ENCODE data around the gene LTB. TPM values are rescaled to one million over a fixed set of nuclear protein-coding genes. Genes with fewer than 3 reads are reported as not detected.

The LTB gene
- total RNA-seq, 1 experiment from 2014 or later = not detected

DNA sequence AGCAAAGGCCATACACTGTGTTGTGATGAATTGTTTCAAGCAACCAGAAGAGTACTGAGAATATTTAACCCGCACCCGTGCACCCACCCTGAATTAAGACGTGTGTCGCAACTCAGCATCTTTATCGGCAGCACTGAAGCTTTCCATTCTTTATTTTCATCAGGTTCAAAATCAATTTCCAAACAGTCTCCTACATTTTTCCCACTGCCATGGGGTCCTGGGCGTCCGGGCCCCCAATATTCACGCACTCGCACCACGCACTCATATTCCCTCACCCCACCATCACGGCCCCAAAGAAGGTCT, 1.8 kb downstream of the LTB start:
- H3K36me3 Mint-ChIP-seq (ENCODE audit: insufficient read depth, unreplicated experiment) = peaks cover 5% of the 10 kb centered on the region
- POLR2A ChIA-PET = interaction anchor here (1.4 kb wide), 1 partner anchor 39 kb away, joined by 6 read pairs; the partner anchor contains the start of gene DDX39B
- peaks cover 3% of the 10 kb centered on the region; the same call in 1 of the 2 replicates for H3K4me1 ChIP-seq
- peak overlapping the region; percentile 80 for H3K4me3 ChIP-seq (ENCODE audit: low read depth, low read length)
- no peaks in the 10 kb centered on the region for H3K9me3 Mint-ChIP-seq (ENCODE audit: unreplicated experiment)
- H3K36me3 ChIP-seq (ENCODE audit: control insufficient read depth, insufficient read depth, low read length) = no peaks in the 10 kb centered on the region
- no peaks in the 10 kb centered on the region for H3K27me3 ChIP-seq (replicated peaks; ENCODE audit: control insufficient read depth, insufficient read depth, low read length)
- H3K9me3 ChIP-seq = no peaks in the 10 kb centered on the region
- H3K4me3 Mint-ChIP-seq (ENCODE audit: unreplicated experiment) = peak overlapping the region; percentile 97
- intact Hi-C loops (cut with micrococcal nuclease; ENCODE audit: unreplicated experiment) = no loop called here
- no peak overlapping the region for H3K27ac Mint-ChIP-seq (ENCODE audit: unreplicated experiment)
- no TSS peak for BruUV-seq (replicated peaks)
- DNase-seq = no peak
- H3K4me1 Mint-ChIP-seq (ENCODE audit: low read depth, unreplicated experiment) = peaks cover 18% of the 10 kb centered on the region
- H3K27me3 Mint-ChIP-seq (ENCODE audit: insufficient read depth, unreplicated experiment) = no peaks in the 10 kb centered on the region
- CTCF ChIA-PET = interaction anchor here (0.6 to 7.2 kb wide), 4 partner anchors 13 to 189 kb away, joined by 3 to 80 read pairs (median 4); partner anchors contain the start of gene NCR3
- TF ChIP-seq CTCF (IDR thresholded peaks at IDR 0.05; ENCODE audit: insufficient read depth in 1 of 2, low read depth in 1 of 2, low read length in 1 of 2, severe bottlenecking in 1 of 2, unreplicated experiment in 1 of 2) = no peak

GRCh38 chr6:31579546-31580437, 2.4 kb downstream of the LTB start:
- Mint-ChIP-seq H3K4me3 (ENCODE audit: unreplicated experiment) (peak overlapping the region; percentile 97), H3K9me3 (ENCODE audit: unreplicated experiment) (no peaks in the 10 kb centered on the region), H3K4me1 (ENCODE audit: low read depth, unreplicated experiment) (peaks cover 18% of the 10 kb centered on the region), H3K36me3 (ENCODE audit: insufficient read depth, unreplicated experiment) (peaks cover 5% of the 10 kb centered on the region), H3K27me3 (ENCODE audit: insufficient read depth, unreplicated experiment) (no peaks in the 10 kb centered on the region), H3K27ac (ENCODE audit: unreplicated experiment) (no peak overlapping the region)
- no peak for DNase-seq
- intact Hi-C loops (cut with micrococcal nuclease; ENCODE audit: unreplicated experiment) = no loop called here
- Histone ChIP-seq H3K36me3 (ENCODE audit: control insufficient read depth, insufficient read depth, low read length) (no peaks in the 10 kb centered on the region), H3K27me3 (replicated peaks; ENCODE audit: control insufficient read depth, insufficient read depth, low read length) (no peaks in the 10 kb centered on the region), H3K4me1 (peaks cover 3% of the 10 kb centered on the region; the same call in 1 of the 2 replicates), H3K4me3 (ENCODE audit: low read depth, low read length) (no peak overlapping the region), H3K9me3 (no peaks in the 10 kb centered on the region)
- CTCF ChIA-PET = interaction anchor here (0.6 to 7.2 kb wide), 5 partner anchors 13 to 190 kb away, joined by 3 to 80 read pairs (median 5); partner anchors contain the start of genes NCR3 and NFKBIL1
- no TSS peak for BruUV-seq (replicated peaks)
- POLR2A ChIA-PET = interaction anchor here (1.4 kb wide), 1 partner anchor 38 kb away, joined by 6 read pairs; the partner anchor contains the start of gene DDX39B
- TF ChIP-seq CTCF (IDR thresholded peaks at IDR 0.05; ENCODE audit: insufficient read depth in 1 of 2, low read depth in 1 of 2, low read length in 1 of 2, severe bottlenecking in 1 of 2, unreplicated experiment in 1 of 2) = no peak

DNA sequence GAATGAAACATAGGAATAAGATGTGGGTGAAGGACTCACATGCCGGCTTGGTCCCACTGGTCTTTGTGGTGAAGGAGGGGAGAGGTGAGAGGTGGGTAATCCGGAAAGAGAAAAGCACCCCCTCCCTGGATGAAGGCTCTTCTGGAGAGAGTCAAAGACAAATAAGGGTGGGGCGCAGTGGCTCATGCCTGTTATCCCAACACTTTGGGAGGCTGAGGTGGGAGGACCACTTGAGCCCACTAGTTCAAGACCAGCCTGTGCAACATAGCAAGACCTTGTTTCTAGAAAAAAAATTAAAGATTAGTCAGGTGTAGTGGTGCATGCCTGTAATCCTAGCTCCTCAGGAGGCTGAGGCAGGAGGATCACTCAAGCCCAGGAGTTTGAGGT, 3.1 kb downstream of the LTB start:
- Mint-ChIP-seq H3K4me1 (ENCODE audit: low read depth, unreplicated experiment) (peaks cover 20% of the 10 kb centered on the region), H3K36me3 (ENCODE audit: insufficient read depth, unreplicated experiment) (peaks cover 5% of the 10 kb centered on the region), H3K27me3 (ENCODE audit: insufficient read depth, unreplicated experiment) (no peaks in the 10 kb centered on the region), H3K27ac (ENCODE audit: unreplicated experiment) (no peak overlapping the region), H3K9me3 (ENCODE audit: unreplicated experiment) (no peaks in the 10 kb centered on the region), H3K4me3 (ENCODE audit: unreplicated experiment) (no peak overlapping the region)
- CTCF ChIA-PET = interaction anchor here (0.6 kb wide), 1 partner anchor 14 kb away, joined by 3 read pairs; the partner anchor contains the start of gene NCR3
- no peak for TF ChIP-seq CTCF (IDR thresholded peaks at IDR 0.05; ENCODE audit: insufficient read depth in 1 of 2, low read depth in 1 of 2, low read length in 1 of 2, severe bottlenecking in 1 of 2, unreplicated experiment in 1 of 2)
- H3K4me1 ChIP-seq = peaks cover 4% of the 10 kb centered on the region
- H3K27me3 ChIP-seq (replicated peaks; ENCODE audit: control insufficient read depth, insufficient read depth, low read length) = no peaks in the 10 kb centered on the region
- intact Hi-C loops (cut with micrococcal nuclease; ENCODE audit: unreplicated experiment) = no loop called here
- POLR2A ChIA-PET = no interaction called here
- BruUV-seq (replicated peaks) = no TSS peak
- DNase-seq = no peak
- H3K36me3 ChIP-seq (ENCODE audit: control insufficient read depth, insufficient read depth, low read length) = no peaks in the 10 kb centered on the region
- H3K4me3 ChIP-seq (ENCODE audit: low read depth, low read length) = no peak overlapping the region
- H3K9me3 ChIP-seq = no peaks in the 10 kb centered on the region
